CD4-positive, alpha-beta T cell (primary cell): ENCODE measurements around the gene CCIN. TPM values are rescaled to one million over a fixed set of nuclear protein-coding genes. Genes with fewer than 3 reads are reported as not detected.
A peak's percentile ranks its signal among the peaks of the same experiment; 100 is the strongest.

Source experiments
- ATAC-seq: fragments of 200-7000 bp; cut with Tn5 transposase; one replicate; pipeline ENCODE4 v1.10.0; 2022; ENCODE audit warnings: mild to moderate bottlenecking; ENCODE audit not compliant: poor library complexity
- CTCF ChIA-PET: fragments of 350-600 bp; sonication (Branson Sonifier 250); formaldehyde crosslinking; loops from one replicate; lab custom pipeline; 2021; ENCODE audit warnings: antibody characterized with exemption, inconsistent platforms; lab: Charles Lee
- POLR2A ChIA-PET: fragments of 350-600 bp; sonication (Branson Sonifier 250); formaldehyde crosslinking; loops from one replicate; lab custom pipeline; 2021; ENCODE audit warnings: antibody characterized with exemption, inconsistent platforms; lab: Charles Lee
- DNase-seq, 14 experiments: peaks; one replicate each; pipeline ENCODE4 v3.0.0-alpha.2; 2013 to 2020; ENCODE audit warnings: mixed read lengths in 2 of 14
- H3K27ac ChIP-seq, 2 donors: one replicate each; pipeline versions ENCODE4 v1.5.1 to v1.7.0; 2013; ENCODE audit warnings: low read length in 2 of 2, low read depth in 1 of 2, mild to moderate bottlenecking in 1 of 2
- H3K27me3 ChIP-seq, 2 experiments: 1 replicate in 1 of 2; 2 replicates in 1 of 2; pipeline versions ENCODE4 v1.6.1 to v1.7.0; 2013; ENCODE audit warnings: low read length in 2 of 2, control low read depth in 1 of 2, mild to moderate bottlenecking in 1 of 2, moderate library complexity in 1 of 2; ENCODE audit not compliant: insufficient read depth in 2 of 2, control insufficient read depth in 1 of 2
- H3K36me3 ChIP-seq: one replicate; pipeline ENCODE4 v1.6.1; 2013; ENCODE audit warnings: low read length, control low read depth; ENCODE audit not compliant: insufficient read depth
- H3K4me1 ChIP-seq: one replicate; pipeline ENCODE4 v1.6.1; 2013; ENCODE audit warnings: low read length, control low read depth; ENCODE audit not compliant: insufficient read depth
- H3K4me3 ChIP-seq: one replicate; pipeline ENCODE4 v1.5.1; 2013; ENCODE audit warnings: mild to moderate bottlenecking, low read length, moderate library complexity
- H3K9me3 ChIP-seq, 2 experiments: 1 replicate in 1 of 2; 2 replicates in 1 of 2; pipeline versions ENCODE4 v1.6.1 to v1.7.0; 2013; ENCODE audit warnings: low read length in 2 of 2, mild to moderate bottlenecking in 2 of 2, control low read depth in 1 of 2, moderate library complexity in 1 of 2; ENCODE audit not compliant: control insufficient read depth in 1 of 2, insufficient read depth in 1 of 2
- H3K27ac Mint-ChIP-seq: one replicate; pipeline ENCODE4 v1.8.0; 2020; ENCODE audit warnings: mixed read lengths
- H3K27me3 Mint-ChIP-seq: one replicate; pipeline ENCODE4 v1.8.0; 2021; ENCODE audit warnings: mixed read lengths
- H3K36me3 Mint-ChIP-seq: one replicate; pipeline ENCODE4 v1.8.0; 2021; ENCODE audit warnings: low read depth, mixed read lengths
- H3K4me1 Mint-ChIP-seq: one replicate; pipeline ENCODE4 v1.8.0; 2021; ENCODE audit warnings: low read depth, mixed read lengths
- H3K4me3 Mint-ChIP-seq: one replicate; pipeline ENCODE4 v1.8.0; 2020; ENCODE audit warnings: mild to moderate bottlenecking, mixed read lengths
- H3K9me3 Mint-ChIP-seq: one replicate; pipeline ENCODE4 v1.8.0; 2020; ENCODE audit warnings: mixed read lengths
- CTCF ChIP-seq: fragments of 200-600 bp; IDR thresholded peaks from one replicate; pipeline ENCODE4 v1.8.0; 2022; ENCODE audit warnings: antibody characterized with exemption, mild to moderate bottlenecking
- intact Hi-C, 2 experiments: fragments of 100-400 bp; cut with DNase I in 1 of 2; cut with micrococcal nuclease in 1 of 2; formaldehyde crosslinking; loops; one replicate each; pipeline versions ENCODE4 v1.15.1 to v1.9.0; 2023 to 2025; cut with DNase I, micrococcal nuclease
- total RNA-seq, 174 experiments: library from RNA in 2 of 174; stranded (reverse) in 2 of 174; gene quantifications; one replicate each; pipeline ENCODE4 v1.2.3 and lab custom pipeline; 2021 to 2026

Gene CCIN
- total RNA-seq, 2 experiments from 2014 or later: 0.22 to 0.36 TPM

GRCh38 chr9:36187414-36187813 is 18.2 kb downstream of the CCIN start:
- Mint-ChIP-seq H3K27ac (no peak overlapping the region), H3K9me3 (no peaks in the 10 kb centered on the region), H3K4me1 (peaks cover 17% of the 10 kb centered on the region), H3K36me3 (no peaks in the 10 kb centered on the region), H3K27me3 (no peaks in the 10 kb centered on the region), H3K4me3 (no peak overlapping the region)
- Histone ChIP-seq H3K27ac (no peak overlapping the region), H3K36me3 (no peaks in the 10 kb centered on the region), H3K4me3 (no peak overlapping the region), H3K4me1 (peaks cover 21% of the 10 kb centered on the region), H3K27me3 (no peaks in the 10 kb centered on the region), H3K9me3 (no peaks in the 10 kb centered on the region)
- intact Hi-C loops: no loop called here
- ChIA-PET CTCF (no interaction called here), POLR2A (no interaction called here)
- ATAC-seq (no peak), DNase-seq (peak in 1 of 14 experiments; percentile 18)
- no peak for TF ChIP-seq CTCF

DNA sequence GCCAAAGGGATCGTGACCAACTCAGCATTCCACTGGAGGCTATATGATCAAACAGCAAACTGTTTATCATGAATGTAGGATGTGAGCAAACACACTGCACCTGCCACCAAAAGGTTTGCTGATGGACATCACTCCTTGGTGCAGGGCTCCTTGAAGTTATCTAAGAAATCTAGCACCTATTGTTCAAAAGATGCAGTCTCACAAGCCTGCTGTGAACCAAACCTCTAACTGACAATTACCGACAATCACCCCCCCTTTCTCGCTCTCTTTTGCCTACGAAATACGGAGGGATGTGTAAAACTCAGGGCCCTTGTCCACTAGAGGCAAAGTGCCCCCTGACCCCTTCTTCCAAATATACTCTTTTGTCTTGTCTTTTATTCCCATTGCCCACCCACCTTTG is 19.0 kb downstream of the CCIN start:
- no peaks in the 10 kb centered on the region for H3K36me3 Mint-ChIP-seq
- intact Hi-C loops: no loop called here
- no peak for DNase-seq
- H3K27me3 Mint-ChIP-seq: no peaks in the 10 kb centered on the region
- Histone ChIP-seq H3K4me3 (no peak overlapping the region), H3K36me3 (no peaks in the 10 kb centered on the region), H3K27me3 (no peaks in the 10 kb centered on the region), H3K4me1 (peaks cover 28% of the 10 kb centered on the region), H3K9me3 (no peaks in the 10 kb centered on the region), H3K27ac (no peak overlapping the region)
- ATAC-seq: no peak
- H3K4me1 Mint-ChIP-seq: peaks cover 25% of the 10 kb centered on the region
- ChIA-PET CTCF (no interaction called here), POLR2A (no interaction called here)
- no peak overlapping the region for H3K4me3 Mint-ChIP-seq
- H3K9me3 Mint-ChIP-seq: no peaks in the 10 kb centered on the region
- no peak overlapping the region for H3K27ac Mint-ChIP-seq
- no peak for TF ChIP-seq CTCF

- no peaks in the 10 kb centered on the region for H3K9me3 ChIP-seq
- H3K4me1 ChIP-seq: peaks cover 44% of the 10 kb centered on the region
- intact Hi-C loops: loop anchor here (1.0 to 5.0 kb wide), 7 partner anchors 54 to 382 kb away; partner anchors contain the start of genes GNE (in 2 of the 2), GLIPR2 (in 1 of the 2), MELK (in 1 of the 2) and RNF38 (in 1 of the 2)
- no peak for ATAC-seq
- peak overlapping the region; percentile 93 for H3K4me3 Mint-ChIP-seq
- H3K36me3 Mint-ChIP-seq: peaks cover 15% of the 10 kb centered on the region
- POLR2A ChIA-PET: interaction anchor here (0.6 to 3.0 kb wide), 26 partner anchors 8 to 1402 kb away, joined by 3 to 17 read pairs (median 4); partner anchors contain the start of genes CREB3, GLIPR2, GNE and RNF38
- H3K36me3 ChIP-seq: peaks cover 1% of the 10 kb centered on the region
- CTCF ChIA-PET: interaction anchor here (0.8 to 3.4 kb wide), 10 partner anchors 11 to 539 kb away, joined by 3 to 20 read pairs (median 5); partner anchors contain the start of gene GLIPR2
- peaks cover 43% of the 10 kb centered on the region for H3K4me1 Mint-ChIP-seq
- no peaks in the 10 kb centered on the region for H3K27me3 Mint-ChIP-seq
- peak overlapping the region; percentile 81 for H3K27ac Mint-ChIP-seq
- peak in 1 of 14 experiments; percentile 30 for DNase-seq
- H3K27me3 ChIP-seq: no peaks in the 10 kb centered on the region
- H3K4me3 ChIP-seq: peak overlapping the region; percentile 62
- no peaks in the 10 kb centered on the region for H3K9me3 Mint-ChIP-seq
- TF ChIP-seq CTCF: no peak
- H3K27ac ChIP-seq: peak overlapping the region in 1 of 2 donors; percentile 74
Measured at GRCh38 chr9:36189976-36190375, 20.8 kb downstream of the CCIN start.
